Inflammatory macrophage treated with lipopolysaccharide for 1 hour (primary cell): ENCODE measurements around the gene THEMIS2.

Experiments used
- DNase-seq, 2 donors: peaks; one replicate each; pipeline ENCODE4 v3.0.0-alpha.2; 2020 to 2022

THEMIS2 gene

GRCh38 chr1:27886744-27887143, 14.4 kb downstream of the THEMIS2 start:
- DNase-seq: no peak

- DNase-seq: no peak
Measured at GRCh38 chr1:27887215-27888021, 15.1 kb downstream of the THEMIS2 start.

- no peak for DNase-seq
Measured at GRCh38 chr1:27889506-27889905, 17.2 kb downstream of the THEMIS2 start.

- DNase-seq: peak; percentile 81 to 83
Measured at GRCh38 chr1:27891196-27891889, 19.0 kb downstream of the THEMIS2 start.

- DNase-seq: no peak
Measured at GRCh38 chr1:27894521-27894920, 22.2 kb downstream of the THEMIS2 start.

- no peak for DNase-seq
Measured at GRCh38 chr1:27906759-27907158, 34.4 kb downstream of the THEMIS2 start.

GRCh38 chr1:27912429-27912828, 40.1 kb downstream of the THEMIS2 start:
- DNase-seq: no peak

- DNase-seq: no peak
Measured at GRCh38 chr1:27915082-27915575, 42.8 kb downstream of the THEMIS2 start.

GRCh38 chr1:27922272-27922671, 49.9 kb downstream of the THEMIS2 start:
- no peak for DNase-seq

GRCh38 chr1:27928216-27928954, 56.0 kb downstream of the THEMIS2 start:
- no peak for DNase-seq

- DNase-seq: no peak
Measured at GRCh38 chr1:27931184-27931583, 58.8 kb downstream of the THEMIS2 start.

GRCh38 chr1:27931759-27932158, 59.4 kb downstream of the THEMIS2 start:
- DNase-seq: peak; percentile 59 to 61

GRCh38 chr1:27934818-27935549, 62.6 kb downstream of the THEMIS2 start, which contains the start of gene SMPDL3B:
Gene SMPDL3B (plus strand): TSS chr1:27935000. CDS start chr1:27935184, 184 bp downstream.
- DNase-seq: no peak

- DNase-seq: no peak
Measured at GRCh38 chr1:27935721-27936120, 63.4 kb downstream of the THEMIS2 start.
